GM13977 (cell line): Measurements from ENCODE around the gene GATAD2B.
"Not testable (repeated sequence)": the region's sequence is repeated elsewhere in the genome, so short reads cannot be mapped to it uniquely, and the experiment has no call there.

Experiments
- DNase-seq: peaks from one replicate; pipeline ENCODE4 v3.0.0; 2012; ENCODE audit warnings: low spot score
- in situ Hi-C: fragments of 300-500 bp; cut with MboI; formaldehyde crosslinking; loops from one replicate; pipeline ENCODE4 v1.12.0; 2022; ENCODE audit warnings: low sequenced_read_pairs, low pct_unique_long_range_greater_than_20kb, mixed read lengths, inconsistent platforms; ENCODE audit not compliant: unreplicated experiment
- TF ChIP-seq, protein P1 (sequence below): IDR thresholded peaks from 2 replicates; pipeline ENCODE4 v1.5.1; 2012; ENCODE audit warnings: mild to moderate bottlenecking, control low read depth; ENCODE audit not compliant: insufficient read depth; ENCODE audit errors: extremely low read depth, missing control alignments

The GATAD2B gene

DNA sequence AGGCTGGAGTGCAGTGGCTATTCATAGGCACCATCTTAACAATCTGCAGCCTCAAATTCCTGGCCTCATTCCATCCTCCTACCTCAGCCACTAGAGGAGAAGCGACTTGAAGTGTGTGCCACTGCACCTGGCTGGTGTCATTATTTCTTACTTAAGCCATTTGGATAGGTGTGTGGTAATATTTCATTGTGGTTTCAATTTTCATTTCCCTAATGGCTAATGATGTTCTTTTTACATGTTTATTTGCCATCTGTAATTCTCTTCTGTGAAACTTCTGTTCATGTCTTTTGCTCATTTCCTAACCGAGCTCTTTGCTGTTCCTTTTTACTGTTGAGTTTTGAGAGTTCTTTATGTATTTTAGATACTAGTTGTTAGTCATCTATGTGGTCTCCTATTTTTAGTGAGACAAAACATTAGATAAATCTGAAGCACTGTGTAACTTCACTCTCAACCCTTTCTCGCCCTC lies 80.7 kb downstream of the GATAD2B start:
- TF ChIP-seq, protein P1, sequence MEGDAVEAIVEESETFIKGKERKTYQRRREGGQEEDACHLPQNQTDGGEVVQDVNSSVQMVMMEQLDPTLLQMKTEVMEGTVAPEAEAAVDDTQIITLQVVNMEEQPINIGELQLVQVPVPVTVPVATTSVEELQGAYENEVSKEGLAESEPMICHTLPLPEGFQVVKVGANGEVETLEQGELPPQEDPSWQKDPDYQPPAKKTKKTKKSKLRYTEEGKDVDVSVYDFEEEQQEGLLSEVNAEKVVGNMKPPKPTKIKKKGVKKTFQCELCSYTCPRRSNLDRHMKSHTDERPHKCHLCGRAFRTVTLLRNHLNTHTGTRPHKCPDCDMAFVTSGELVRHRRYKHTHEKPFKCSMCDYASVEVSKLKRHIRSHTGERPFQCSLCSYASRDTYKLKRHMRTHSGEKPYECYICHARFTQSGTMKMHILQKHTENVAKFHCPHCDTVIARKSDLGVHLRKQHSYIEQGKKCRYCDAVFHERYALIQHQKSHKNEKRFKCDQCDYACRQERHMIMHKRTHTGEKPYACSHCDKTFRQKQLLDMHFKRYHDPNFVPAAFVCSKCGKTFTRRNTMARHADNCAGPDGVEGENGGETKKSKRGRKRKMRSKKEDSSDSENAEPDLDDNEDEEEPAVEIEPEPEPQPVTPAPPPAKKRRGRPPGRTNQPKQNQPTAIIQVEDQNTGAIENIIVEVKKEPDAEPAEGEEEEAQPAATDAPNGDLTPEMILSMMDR: no peak
- peak; percentile 42 for DNase-seq
- in situ Hi-C loops: no loop called here

DNA sequence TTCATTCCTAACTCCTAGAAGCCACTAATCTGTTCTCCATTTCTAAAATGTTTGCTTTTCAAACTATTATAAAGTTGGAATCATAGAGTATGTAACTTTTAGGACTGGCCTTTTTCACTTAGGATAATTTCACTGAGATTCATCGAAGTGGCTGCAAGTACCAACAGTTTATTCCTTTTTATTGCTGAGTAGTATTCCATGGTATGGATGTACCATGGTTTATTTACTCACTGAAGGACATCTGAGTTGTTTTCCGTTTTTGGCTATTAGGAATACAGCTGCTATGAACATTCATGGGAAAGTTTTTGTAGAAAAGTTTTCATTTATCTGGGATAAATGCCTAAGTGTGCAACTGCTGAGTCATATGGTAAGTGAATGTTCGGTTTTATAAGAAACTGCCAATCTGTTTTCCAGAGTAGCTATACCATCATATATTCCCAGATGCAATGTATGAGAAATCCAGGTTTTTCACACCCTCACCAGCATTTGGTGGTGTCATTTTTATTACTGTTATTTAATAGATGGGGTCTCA lies 81.2 kb downstream of the GATAD2B start:
- in situ Hi-C loops: no loop called here
- TF ChIP-seq, protein P1: no peak
- no peak for DNase-seq

DNA sequence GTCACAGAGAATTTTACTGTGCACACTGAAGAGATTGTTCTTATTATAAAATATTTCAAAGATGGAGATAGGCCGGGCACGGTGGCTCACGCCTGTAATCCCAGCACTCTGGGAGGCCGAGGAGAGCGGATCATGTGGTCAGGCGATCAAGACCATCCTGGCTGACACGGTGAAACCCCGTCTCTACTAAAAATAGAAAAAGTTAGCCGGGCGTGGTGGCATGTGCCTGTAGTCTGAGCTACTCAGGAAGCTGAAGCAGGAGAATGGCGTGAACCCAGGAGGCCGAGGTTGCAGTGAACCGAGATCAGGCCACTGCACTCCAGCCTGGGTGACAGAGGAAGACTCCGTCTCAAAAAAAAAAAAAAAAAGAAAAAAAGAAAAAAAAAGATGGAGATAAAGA lies 82.0 kb downstream of the GATAD2B start:
- in situ Hi-C loops, DNase-seq: not testable (repeated sequence)

DNA sequence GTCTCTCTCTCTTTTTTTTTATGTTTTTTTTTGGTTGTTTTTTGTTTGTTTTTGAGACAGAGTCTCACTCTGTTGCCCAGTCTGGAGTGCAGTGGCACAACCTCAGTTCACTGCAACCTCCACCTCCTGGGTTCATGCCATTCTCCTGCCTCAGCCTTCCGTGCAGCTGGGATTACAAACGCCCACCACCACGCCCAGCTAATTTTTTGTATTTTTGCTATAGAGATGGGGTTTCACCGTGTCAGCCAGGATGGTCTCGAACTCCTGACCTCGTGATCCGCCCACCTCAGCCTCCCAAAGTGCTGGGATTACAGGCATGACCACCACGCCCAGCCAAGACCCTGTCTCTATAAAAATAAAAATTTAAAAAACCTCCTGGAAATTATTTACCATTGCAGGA lies 88.8 kb downstream of the GATAD2B start:
- in situ Hi-C loops, DNase-seq: not testable (repeated sequence)

DNA sequence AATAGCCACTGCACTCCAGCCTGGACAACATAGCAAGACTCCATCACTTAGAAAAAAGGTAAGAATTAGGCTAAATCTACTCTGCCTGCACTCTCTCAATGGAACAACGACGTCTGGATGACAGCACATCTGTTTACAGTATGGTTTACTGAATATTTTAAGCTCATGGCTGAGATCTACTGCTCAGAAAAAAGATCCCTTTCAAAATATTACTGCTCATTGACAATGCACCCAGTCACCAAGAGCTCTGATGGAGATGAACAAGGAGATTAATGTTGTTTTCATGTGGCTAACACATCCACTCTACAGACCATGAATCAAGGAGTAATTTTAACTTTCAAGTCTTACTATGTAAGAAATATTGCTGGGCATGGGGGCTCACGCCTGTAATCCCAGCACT lies 89.6 kb downstream of the GATAD2B start:
- TF ChIP-seq, protein P1: no peak
- no peak for DNase-seq
- in situ Hi-C loops: no loop called here

DNA sequence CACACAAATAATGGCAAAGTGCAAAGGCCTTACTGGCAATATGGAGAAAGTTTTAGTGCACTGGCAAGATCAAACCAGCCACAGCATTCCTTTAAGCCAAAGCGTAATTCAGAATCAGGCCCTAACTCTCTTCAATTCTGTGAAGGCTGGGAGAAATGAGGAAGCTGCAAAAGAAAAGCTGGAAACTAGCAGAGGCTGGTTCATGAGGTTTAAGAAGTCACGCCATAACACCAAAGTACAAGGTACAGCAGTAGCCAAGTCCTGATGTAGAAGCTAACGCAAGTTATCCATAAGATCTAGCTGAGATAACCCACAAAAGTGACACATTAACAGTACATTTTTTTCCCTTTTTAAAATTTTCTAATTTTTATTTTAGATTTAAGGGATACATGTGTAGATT lies 90.5 kb downstream of the GATAD2B start:
- in situ Hi-C loops: no loop called here
- TF ChIP-seq, protein P1: no peak
- no peak for DNase-seq

DNA sequence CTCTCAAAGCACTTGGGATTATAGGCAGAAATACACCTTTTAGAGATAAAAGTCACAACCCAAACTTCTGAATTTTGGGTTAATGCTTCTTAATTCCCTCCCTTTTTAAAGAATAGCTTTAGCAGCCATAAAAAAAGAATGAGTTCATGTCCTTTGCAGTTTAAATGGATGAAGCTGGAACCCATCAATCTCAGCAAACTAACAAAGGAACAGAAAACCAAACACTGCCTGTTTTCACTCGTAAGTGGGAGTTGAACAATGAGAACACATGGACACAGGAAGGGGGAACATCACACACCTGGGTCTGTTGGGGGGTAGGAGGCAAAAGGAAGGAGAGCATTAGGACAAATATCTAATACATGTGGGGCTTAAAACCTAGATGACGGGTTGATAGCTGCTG lies 91.7 kb downstream of the GATAD2B start:
- no peak for DNase-seq
- in situ Hi-C loops: no loop called here

More for the DNA sequence above, 91.7 kb downstream of the GATAD2B start:
- TF ChIP-seq, protein P1: no peak
